Raji (cell line): ENCODE data around the gene SLC16A5.

ENCODE experiments used
- POLR2A ChIP-seq: IDR thresholded peaks from 2 replicates; pipeline ENCODE4 v1.6.1; 2011; ENCODE audit warnings: low read depth, low read length, control low read depth; ENCODE audit not compliant: insufficient read depth

SLC16A5 gene

DNA sequence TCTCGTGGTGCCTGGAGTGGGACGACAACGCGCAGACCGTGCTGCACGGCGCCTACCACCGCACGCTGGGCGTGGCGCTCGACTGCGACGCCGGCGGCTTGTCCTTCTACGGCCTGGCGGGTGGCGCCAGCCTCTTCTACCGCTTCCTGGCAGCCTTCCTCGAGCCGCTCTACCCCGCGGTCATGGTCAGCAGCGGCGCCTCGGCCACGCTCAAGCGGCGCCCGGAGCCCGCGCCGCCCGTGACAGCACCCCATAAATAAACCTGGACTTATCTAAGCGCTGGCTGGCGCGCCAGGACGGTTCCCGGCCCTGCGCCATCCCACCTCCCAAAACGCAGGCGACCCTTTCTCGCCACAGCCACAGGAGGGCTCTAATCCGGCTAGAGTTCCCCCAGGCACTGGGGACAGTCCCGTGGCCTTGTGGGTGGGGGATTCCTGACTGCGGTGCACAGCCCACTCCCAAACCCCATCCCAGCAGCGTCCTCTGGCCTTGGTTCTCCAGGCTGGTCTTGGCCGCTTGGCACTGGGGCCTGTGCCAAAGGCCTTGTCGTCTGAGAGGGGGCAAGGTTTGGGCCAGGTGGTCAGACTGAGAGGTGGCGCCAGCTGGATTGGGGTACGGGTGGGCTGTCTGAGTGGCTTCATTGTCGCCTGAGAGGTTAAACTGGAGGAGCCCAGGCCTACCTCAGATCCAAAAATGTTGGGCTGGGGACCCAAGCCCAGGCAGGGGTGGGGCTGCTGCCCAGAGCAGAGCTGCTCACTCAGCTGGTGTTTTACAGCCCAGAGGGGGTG is 10.1 kb upstream of the SLC16A5 start:
- TF ChIP-seq POLR2A = no peak

DNA sequence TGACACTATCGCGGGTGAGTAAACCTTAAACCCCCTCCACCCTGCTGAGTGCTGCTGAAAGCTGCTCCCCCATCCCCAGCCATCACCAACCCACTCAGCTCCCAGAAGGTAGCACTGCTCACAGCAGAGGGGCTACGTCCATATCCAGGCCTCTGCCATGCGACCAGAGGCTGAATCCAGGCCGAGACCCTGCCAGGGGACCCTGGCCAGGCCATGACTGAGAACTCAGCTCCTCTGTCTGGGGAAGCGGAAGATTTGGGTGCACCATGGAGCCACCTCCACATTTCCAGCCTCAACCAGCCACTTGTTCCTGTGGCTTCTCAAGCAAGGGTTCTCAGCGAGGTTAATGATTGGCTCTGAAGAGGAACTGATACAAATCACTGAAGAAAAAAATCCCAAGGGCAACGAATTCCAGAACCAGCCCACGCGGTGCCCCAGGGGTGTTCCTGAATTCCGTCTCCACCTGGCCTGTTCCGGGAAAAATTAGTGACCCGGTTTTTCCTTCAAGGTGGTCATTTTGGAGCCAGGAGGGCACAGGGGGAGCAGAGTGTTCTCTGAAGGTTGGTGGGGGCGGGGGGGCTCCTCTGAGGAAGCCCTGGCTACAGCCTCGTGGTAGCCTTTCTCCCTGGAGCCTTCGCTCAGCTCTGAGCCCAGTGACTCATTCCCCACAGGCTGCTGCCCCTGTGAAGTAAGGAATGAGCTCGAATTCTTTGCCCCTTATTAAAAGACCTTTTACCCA is 9.3 kb upstream of the SLC16A5 start:
- no peak for TF ChIP-seq POLR2A

DNA sequence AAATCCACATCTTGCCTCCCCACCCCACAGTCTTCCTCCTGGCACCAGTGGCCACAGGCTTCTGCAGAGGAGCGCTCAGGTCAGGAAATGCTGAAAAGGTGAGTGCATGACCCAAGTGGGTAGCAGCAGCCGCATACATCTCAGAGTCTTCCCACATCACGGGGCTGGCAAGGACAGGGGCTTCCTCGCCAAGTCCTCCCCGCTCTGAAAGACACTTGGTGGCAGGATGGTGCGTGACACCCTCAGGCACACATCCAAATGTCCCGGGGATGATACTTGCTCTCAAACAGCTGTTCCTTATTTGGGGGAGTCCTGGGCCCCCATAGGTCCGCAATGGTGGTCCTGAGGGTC is 8.8 kb upstream of the SLC16A5 start:
- TF ChIP-seq POLR2A = no peak

DNA sequence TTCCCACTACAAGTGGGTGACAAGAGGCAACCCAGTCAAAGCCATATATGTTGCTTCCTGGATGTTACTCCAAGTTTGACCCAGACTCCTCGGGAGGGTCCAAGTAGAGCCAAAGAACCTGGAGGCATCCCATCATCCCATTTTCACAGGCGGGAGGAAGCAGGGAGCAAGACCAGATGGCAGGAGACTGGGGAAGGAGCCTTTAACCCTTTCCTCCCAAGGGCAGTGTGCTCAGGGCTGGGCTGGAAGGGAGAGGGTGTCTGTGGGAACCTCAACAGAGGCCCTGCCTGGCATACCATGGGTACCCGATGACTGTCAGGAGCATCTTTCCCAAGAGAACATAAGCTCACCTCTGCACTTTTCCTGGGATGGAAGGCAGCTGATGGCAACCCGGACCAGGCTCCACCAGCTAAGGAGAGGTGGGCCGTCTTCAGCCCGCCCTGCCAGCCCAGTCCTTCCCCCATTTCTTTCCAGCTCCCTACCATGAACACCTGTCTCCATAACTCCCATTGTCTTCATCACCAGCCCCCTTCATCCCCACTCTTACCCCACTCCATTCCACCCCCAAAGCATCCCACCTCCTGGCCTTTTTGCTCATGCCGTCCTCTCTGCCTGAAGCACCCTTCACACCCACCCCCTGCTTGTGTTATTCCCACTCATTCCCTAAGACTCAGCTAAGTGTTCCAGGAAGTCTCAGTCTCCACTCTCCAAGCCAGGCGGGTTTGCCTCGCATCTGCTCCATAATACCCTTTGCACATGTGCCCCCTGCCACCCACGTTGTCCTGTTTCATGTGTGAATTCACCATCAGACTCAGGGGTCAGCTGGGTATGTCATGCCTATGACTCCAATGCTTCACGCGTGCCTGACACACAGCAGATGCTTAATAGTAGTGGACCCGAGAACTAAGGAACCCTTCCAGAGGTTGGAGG is 5.9 kb upstream of the SLC16A5 start:
- no peak for TF ChIP-seq POLR2A

DNA sequence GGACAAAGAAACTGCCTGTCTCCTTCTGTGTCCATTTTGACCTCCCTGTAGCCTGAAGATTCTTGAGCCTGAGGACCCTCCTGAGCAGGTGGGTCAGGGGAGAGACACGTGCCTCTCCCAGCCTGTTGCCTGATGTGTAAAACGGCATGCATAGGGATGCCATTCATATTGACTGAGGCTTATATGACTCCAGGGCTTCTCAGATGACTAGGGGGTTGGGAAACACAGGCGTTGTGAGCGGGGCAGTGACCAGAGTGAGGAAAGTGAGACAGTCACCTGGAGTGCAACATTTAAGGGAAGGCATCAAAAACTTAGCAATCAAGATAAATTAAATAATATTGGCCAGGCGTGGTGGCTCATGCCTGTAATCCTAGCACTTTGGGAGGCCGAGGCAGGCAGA is 5.1 kb upstream of the SLC16A5 start:
- TF ChIP-seq POLR2A = no peak

DNA sequence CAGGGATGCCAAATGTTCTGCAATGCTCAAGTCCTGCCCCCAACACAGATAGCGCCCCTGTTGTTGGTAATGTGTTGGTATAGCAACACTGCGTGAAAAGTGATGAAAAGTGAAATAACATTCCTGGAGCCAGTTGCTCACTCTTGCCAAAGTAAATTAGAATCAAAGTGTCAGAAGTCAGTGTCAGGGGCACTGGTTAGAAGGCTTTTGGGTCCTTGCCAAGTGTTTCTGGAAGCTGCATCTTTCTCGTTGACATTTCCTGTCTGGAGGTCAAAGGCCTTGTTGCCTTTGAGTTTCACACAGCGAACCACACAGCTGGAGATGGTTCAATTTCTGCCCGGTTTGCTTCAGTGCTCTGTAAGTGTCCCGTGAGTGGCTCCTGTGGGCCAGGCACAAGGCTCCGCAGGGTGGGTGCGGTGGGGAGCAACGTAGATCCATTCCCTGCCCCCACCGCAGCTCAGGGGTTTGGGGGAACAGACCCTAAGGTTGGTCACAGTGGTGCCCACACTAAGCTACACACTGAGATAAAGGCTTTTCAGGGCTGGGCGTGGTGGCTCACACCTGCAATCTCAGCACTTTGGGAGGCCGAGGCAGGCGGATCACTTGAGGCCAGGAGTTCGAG is 3.6 kb upstream of the SLC16A5 start:
- no peak for TF ChIP-seq POLR2A

DNA sequence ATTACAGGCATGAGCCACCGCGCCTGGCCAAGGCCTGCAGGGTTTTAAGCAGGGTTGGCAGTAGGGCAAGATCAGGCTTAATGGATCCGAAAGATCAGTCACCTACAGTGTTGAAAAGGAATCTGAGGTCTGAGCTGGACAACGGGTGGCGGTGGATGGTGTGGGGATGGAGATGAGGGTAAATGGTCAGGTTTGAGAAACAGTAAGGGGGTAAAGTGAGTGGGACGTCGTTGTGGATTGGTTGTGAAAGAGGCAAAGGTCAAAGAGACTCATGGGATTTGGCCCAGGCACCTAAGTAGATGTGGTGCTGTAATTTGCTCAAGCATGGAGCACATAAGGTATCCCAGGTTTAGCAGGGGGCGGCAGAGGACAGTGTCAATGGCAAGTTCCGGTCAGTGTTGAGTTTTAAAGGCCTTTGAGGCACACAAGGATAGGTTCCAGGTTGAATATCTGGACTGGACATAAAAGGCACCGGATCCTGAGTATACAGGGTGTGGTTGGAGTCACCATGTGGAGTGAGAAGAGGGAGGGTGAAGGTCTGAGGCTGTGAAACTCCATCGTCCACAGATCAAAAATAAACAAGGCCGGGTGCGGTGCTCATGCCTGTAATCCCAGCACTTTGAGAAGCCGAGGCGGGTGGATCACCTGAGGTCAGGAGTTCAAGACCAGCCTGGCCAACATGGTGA is 1.1 kb upstream of the SLC16A5 start:
- no peak for TF ChIP-seq POLR2A

DNA sequence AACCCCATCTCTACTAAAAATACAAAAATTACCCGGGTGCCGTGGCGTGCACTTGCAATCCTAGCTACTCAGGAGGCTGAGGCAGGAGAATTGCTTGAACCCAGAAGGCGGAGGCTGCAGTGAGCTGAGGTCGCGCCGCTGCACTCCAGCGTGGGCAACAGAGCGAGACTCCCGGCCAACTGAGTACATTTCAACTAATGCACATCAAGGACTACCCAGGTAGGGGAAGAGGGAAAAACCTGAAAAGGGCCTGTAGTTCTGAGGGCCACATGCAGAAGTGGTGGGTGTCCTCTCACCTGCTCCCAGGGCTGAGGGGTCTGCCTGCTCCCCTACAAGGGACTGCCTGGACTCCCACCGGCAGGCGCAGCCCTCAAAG is 584 bp upstream of the SLC16A5 start:
- no peak for TF ChIP-seq POLR2A

DNA sequence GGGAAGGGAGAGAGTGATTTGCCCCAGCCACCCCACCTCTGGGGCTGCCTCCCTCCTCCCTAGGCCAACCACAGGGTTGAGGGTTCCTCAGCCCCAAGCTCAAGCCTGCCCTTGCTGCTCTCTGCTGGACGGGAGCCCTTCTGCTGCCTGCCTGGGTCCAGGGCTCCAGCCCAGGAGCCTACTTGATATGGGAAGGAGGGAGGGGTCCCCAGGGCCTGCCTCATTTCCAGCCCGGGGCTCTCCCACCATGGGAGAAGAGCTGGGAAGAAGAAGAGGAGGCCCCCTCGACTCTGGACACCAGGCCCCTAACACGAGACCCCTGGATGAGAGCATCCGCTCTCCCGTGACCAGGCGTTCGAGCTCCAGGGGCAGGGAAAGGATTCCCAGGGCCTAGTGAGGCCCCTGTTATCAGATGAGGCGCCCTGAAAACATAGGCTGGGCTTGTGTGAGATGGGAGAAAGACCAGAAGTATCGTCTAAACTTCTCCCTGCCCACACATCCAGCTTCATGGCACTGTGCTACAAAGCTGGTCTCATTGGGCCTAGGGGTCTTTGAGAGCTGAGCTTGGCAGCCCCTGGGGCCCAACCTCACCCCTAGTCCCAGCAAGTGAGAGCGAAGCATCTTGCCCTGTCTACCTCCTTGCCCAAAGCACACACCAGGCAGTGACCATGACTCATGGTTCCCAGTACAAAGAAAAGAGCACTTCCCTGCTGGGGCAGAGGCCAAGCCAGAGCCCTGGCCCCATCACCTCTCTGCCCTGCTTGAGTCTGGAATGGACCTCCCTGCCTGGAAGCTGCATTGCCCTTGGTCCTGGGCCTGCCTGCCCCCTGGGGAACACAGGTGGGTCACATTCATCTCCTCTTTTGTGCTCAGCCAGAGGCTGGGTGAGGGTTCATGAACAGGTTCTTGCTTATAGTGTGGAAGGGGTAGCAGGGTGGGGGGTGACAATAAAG is 987 bp downstream of the SLC16A5 start:
- no peak for TF ChIP-seq POLR2A

DNA sequence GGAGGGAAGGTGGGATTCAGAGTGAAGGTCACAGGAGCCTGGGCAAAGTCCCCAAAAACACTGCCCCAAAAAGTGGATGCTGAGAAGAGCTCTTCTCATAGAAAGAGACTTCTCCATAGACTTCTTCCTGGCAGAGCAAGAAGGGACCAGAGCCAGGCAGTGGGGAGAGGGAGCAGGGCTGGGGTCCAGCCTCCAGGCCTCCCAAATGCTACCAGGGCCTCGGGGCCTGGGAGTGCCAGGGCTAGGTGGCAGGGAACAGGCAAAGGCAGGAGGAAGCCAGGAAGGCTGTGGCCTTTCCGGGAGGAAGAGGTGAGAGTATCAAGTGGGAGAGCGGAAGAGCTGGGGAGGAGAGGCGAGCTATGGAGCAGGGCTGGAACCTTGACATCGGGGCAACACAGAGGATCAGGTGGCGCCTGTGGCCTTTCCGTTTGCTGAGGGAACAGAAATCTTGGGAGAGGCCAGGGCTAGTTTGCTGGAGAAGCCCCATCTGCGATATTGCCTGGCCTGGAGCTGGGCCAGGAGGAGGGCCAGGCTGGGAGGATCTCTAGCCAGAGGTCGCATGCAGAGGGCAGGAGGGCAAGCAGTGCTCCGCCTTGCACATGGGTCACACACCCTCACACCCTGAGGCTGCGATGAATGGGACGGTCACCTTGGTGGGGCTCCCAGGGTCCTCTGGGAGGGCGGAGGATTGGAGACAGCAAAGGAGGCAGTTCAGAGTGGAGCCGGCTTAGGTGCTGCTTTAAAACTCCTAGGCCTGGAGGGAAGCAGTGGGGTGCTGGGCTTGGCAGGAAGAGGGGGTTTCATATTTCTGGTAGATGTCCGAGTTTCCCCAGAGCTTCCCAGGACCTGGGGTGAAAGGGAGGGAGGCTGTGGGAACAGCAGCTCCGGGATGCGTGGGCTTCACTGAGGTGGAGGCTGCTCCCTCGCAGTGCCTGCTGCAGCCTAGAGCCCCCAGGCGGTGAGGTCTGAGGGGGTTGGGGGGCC is 3.4 kb downstream of the SLC16A5 start:
- TF ChIP-seq POLR2A = no peak

DNA sequence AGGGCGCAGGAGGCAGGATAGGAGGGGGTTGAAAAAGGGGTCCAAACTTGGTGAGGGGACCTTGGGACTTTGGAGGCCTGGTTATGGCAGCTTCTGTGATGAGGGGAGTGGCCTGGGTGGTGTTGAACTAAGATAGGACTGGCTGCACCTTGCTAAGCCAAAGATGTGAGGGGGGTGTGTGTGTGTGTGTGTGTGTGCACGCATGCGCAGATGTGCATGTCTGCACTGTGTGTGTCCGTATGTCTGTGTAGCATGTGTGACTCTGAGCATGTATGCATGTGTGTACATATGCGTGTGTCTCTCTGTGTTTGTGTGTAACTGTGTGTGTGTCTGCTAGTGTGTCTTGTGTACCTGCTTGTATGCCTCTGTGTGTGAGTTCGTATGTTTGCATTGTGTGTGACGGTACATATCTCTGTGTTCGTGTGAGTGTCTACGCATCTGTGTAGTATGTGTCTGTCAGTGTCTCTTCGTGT is 4.1 kb downstream of the SLC16A5 start:
- no peak for TF ChIP-seq POLR2A

DNA sequence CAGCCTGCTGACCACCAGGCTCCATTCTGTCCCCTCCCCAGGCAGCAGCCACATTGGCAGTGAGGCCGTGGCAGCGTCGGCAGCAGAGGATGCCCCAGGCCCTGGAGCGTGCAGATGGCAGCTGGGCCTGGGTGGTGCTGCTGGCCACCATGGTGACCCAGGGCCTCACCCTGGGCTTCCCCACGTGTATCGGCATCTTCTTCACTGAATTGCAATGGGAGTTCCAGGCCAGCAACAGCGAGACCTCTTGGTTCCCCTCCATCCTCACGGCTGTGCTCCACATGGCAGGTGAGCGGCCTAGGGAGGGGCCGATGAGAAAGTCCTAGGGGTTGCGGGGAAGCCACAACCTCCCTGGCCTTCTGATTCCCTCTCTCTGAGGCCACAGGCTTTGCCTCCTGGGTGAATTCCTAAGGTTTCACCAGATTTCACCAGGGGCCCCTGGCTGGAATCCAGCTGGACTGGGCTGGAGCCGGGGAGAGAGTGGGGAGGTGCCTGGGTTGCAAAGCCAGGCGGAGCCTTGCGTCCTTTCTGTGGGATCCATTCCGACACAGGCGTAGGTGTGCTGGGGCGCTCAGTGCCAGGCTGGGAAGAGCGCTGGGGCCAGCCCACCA is 5.9 kb downstream of the SLC16A5 start:
- TF ChIP-seq POLR2A = no peak
